Aorta (tissue), 5 donors: Measurements from ENCODE around the gene CHID1. TPM values are rescaled to one million over a fixed set of nuclear protein-coding genes. Genes with fewer than 3 reads are reported as not detected.

Experiments used
- ATAC-seq: fragments of 200-7000 bp; cut with Tn5 transposase; one replicate; pipeline ENCODE4 v1.9.1; 2022; ENCODE audit warnings: moderate library complexity; ENCODE audit not compliant: low FRiP score
- DNase-seq, 2 donors: peaks; one replicate each; pipeline ENCODE4 v3.0.0-alpha.2; 2020
- H3K27ac ChIP-seq, 2 donors: one replicate each; pipeline ENCODE4 v1.5.1; 2013; ENCODE audit warnings: low read length in 2 of 2, mild to moderate bottlenecking in 2 of 2, moderate library complexity in 2 of 2, control low read depth in 1 of 2, inconsistent platforms in 1 of 2, low read depth in 1 of 2
- H3K27me3 ChIP-seq, 2 donors: one replicate each; pipeline ENCODE4 v1.6.1; 2013; ENCODE audit warnings: control low read depth in 1 of 2, low read length in 1 of 2, mild to moderate bottlenecking in 1 of 2, moderate library complexity in 1 of 2; ENCODE audit not compliant: insufficient read depth in 2 of 2, control insufficient read depth in 1 of 2
- H3K36me3 ChIP-seq, 2 donors: one replicate each; pipeline ENCODE4 v1.6.1; 2013; ENCODE audit warnings: control low read depth in 1 of 2, low read length in 1 of 2, mild to moderate bottlenecking in 1 of 2; ENCODE audit not compliant: insufficient read depth in 2 of 2, control insufficient read depth in 1 of 2
- H3K4me1 ChIP-seq, 2 donors: one replicate each; pipeline ENCODE4 v1.6.1; 2013; ENCODE audit warnings: low read length in 2 of 2, control low read depth in 1 of 2, mild to moderate bottlenecking in 1 of 2, moderate library complexity in 1 of 2; ENCODE audit not compliant: insufficient read depth in 2 of 2, control insufficient read depth in 1 of 2
- H3K4me3 ChIP-seq, 2 donors: one replicate each; pipeline ENCODE4 v1.5.1; 2013; ENCODE audit warnings: low read length in 2 of 2, control low read depth in 1 of 2, mild to moderate bottlenecking in 1 of 2
- H3K9me3 ChIP-seq: one replicate; pipeline ENCODE4 v1.6.1; 2013; ENCODE audit warnings: mild to moderate bottlenecking, low read length; ENCODE audit not compliant: control insufficient read depth
- whole genome bisulfite sequencing, 2 donors: extraction: QIAGEN DNeasy Blood & Tissue Kit; methylation state at CpG; one replicate each; pipeline ENCODE4 v1.1.7; 2013; 5-methylcytosine and 5-hydroxymethylcytosine counted together
- intact Hi-C, 2 donors: fragments of 100-400 bp; cut with DNase I; formaldehyde crosslinking; loops; one replicate each; pipeline versions ENCODE4 v1.14.2 to v1.15.0; 2022
- polyA plus RNA-seq, 2 donors: library from polyadenylated mRNA; stranded (reverse); fragments of 200-250 nt; gene quantifications; one replicate each; pipeline ENCODE4 v1.2.3, GENCODE V29; 2013
- total RNA-seq, 2 donors: library from RNA; stranded (reverse); fragmentation: NEBNext Ultra II Directional; extraction: Animal tissue kit (Norgen Biotek cat#: 25700); gene quantifications; one replicate each; pipeline ENCODE4 v1.2.1, GENCODE V29; 2021
- donor health status: healthy with polysubstance abuse.
- donor health status: Bipolar disorder and iron deficiency.
- donor health status: DM: no; HTN: no; CAD: no.
- donor health status: DM: no; HTN: no; CAD: no.
- donor health status: DM: yes; HTN: yes; CAD: no.

Gene CHID1
- total and polyA plus RNA-seq, 4 donors: 29.6 to 77.4 (median 57.8) TPM

- Histone ChIP-seq H3K27me3 (no peaks in the 10 kb centered on the region), H3K9me3 (no peaks in the 10 kb centered on the region), H3K36me3 (no peaks in the 10 kb centered on the region), H3K4me1 (no peaks in the 10 kb centered on the region), H3K4me3 (no peak overlapping the region), H3K27ac (no peak overlapping the region)
- WGBS, 2 donors: 89 to 90% methylated on average over 17 of the region's 17 CpGs
- no peak for DNase-seq
- intact Hi-C loops: no loop called here
- no peak for ATAC-seq
These were observed 42.2 kb downstream of the CHID1 start for GRCh38 chr11:868394-868793.

- Histone ChIP-seq H3K4me1 (no peaks in the 10 kb centered on the region), H3K27ac (no peak overlapping the region), H3K36me3 (no peaks in the 10 kb centered on the region), H3K9me3 (no peaks in the 10 kb centered on the region), H3K4me3 (no peak overlapping the region), H3K27me3 (no peaks in the 10 kb centered on the region)
- WGBS, 2 donors: 89 to 95% methylated on average over 8 of the region's 8 CpGs
- ATAC-seq (no peak), DNase-seq (no peak)
- intact Hi-C loops: no loop called here
These were observed 42.7 kb downstream of the CHID1 start for GRCh38 chr11:867856-868358.

- Histone ChIP-seq H3K4me3 (no peak overlapping the region), H3K27me3 (no peaks in the 10 kb centered on the region), H3K36me3 (no peaks in the 10 kb centered on the region), H3K9me3 (no peaks in the 10 kb centered on the region), H3K4me1 (no peaks in the 10 kb centered on the region), H3K27ac (no peak overlapping the region)
- DNase-seq (no peak), ATAC-seq (no peak)
- intact Hi-C loops: no loop called here
- 80 to 86% methylated on average over 14 of the region's 14 CpGs for WGBS, 2 donors
These were observed 44.1 kb downstream of the CHID1 start for GRCh38 chr11:866481-866880.

GRCh38 chr11:865462-866430 lies 44.9 kb downstream of the CHID1 start:
- no peaks in the 10 kb centered on the region for H3K27me3 ChIP-seq
- H3K4me3 ChIP-seq: no peak overlapping the region
- no peak for DNase-seq
- no peaks in the 10 kb centered on the region for H3K4me1 ChIP-seq
- no peaks in the 10 kb centered on the region for H3K9me3 ChIP-seq
- 83 to 85% methylated on average over 40 to 41 of the region's 41 CpGs for WGBS, 2 donors
- no peaks in the 10 kb centered on the region for H3K36me3 ChIP-seq
- no peak overlapping the region for H3K27ac ChIP-seq
- intact Hi-C loops: no loop called here
- ATAC-seq: no peak

- Histone ChIP-seq H3K27ac (no peak overlapping the region), H3K9me3 (no peaks in the 10 kb centered on the region), H3K4me1 (no peaks in the 10 kb centered on the region), H3K36me3 (no peaks in the 10 kb centered on the region), H3K27me3 (no peaks in the 10 kb centered on the region), H3K4me3 (no peak overlapping the region)
- WGBS, 2 donors: 83 to 87% methylated on average over 10 to 11 of the region's 11 CpGs
- no peak for ATAC-seq
- intact Hi-C loops: no loop called here
- DNase-seq: no peak
These were observed 45.7 kb downstream of the CHID1 start for GRCh38 chr11:864898-865297.

GRCh38 chr11:863910-864827 lies 46.4 kb downstream of the CHID1 start:
- WGBS, 2 donors: 90 to 93% methylated on average over 31 of the region's 31 CpGs
- intact Hi-C loops: no loop called here
- Histone ChIP-seq H3K4me1 (no peaks in the 10 kb centered on the region), H3K36me3 (no peaks in the 10 kb centered on the region), H3K4me3 (no peak overlapping the region), H3K9me3 (no peaks in the 10 kb centered on the region), H3K27me3 (no peaks in the 10 kb centered on the region), H3K27ac (no peak overlapping the region)
- no peak for DNase-seq
- no peak for ATAC-seq

- DNase-seq (no peak), ATAC-seq (no peak)
- no peaks in the 10 kb centered on the region for H3K9me3 ChIP-seq
- no peak overlapping the region for H3K4me3 ChIP-seq
- H3K27ac ChIP-seq: no peak overlapping the region
- H3K4me1 ChIP-seq: no peaks in the 10 kb centered on the region
- WGBS, 2 donors: 78 to 79% methylated on average over 22 to 24 of the region's 24 CpGs
- H3K36me3 ChIP-seq: no peaks in the 10 kb centered on the region
- H3K27me3 ChIP-seq: no peaks in the 10 kb centered on the region
- intact Hi-C loops: no loop called here
These were observed 47.3 kb downstream of the CHID1 start for GRCh38 chr11:863023-863909.

GRCh38 chr11:862696-863022 lies 48.0 kb downstream of the CHID1 start:
- H3K36me3 ChIP-seq: no peaks in the 10 kb centered on the region
- ATAC-seq: no peak
- no peak overlapping the region for H3K4me3 ChIP-seq
- intact Hi-C loops: no loop called here
- H3K27me3 ChIP-seq: no peaks in the 10 kb centered on the region
- 67 to 69% methylated on average over 10 to 12 of the region's 12 CpGs for WGBS, 2 donors
- no peaks in the 10 kb centered on the region for H3K4me1 ChIP-seq
- H3K27ac ChIP-seq: no peak overlapping the region
- no peak for DNase-seq
- H3K9me3 ChIP-seq: no peaks in the 10 kb centered on the region
